GM18519 (cell line): ENCODE data around the gene PLCG1.
A peak's percentile ranks its signal among the peaks of the same experiment; 100 is the strongest.
"Not testable (repeated sequence)": the region's sequence is repeated elsewhere in the genome, so short reads cannot be mapped to it uniquely, and the experiment has no call there.

ENCODE experiments used
- ATAC-seq: cut with Tn5 transposase; IDR thresholded peaks from one replicate; pipeline ENCODE4 v1.9.1; 2021; ENCODE audit warnings: mild to moderate bottlenecking, moderate library complexity; ENCODE audit not compliant: unreplicated experiment, low FRiP score

Gene PLCG1

DNA sequence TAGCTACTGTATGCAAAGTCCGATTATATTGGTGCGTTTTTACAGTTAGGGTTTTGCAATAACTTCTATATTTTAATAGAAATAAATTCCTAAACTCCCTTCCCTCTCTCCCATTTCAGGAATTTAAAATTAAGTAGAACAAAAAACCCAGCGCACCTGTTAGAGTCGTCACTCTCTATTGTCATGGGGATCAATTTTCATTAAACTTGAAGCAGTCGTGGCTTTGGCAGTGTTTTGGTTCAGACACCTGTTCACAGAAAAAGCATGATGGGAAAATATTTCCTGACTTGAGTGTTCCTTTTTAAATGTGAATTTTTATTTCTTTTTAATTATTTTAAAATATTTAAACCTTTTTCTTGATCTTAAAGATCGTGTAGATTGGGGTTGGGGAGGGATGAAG is 13.7 kb upstream of the PLCG1 start:
- ATAC-seq = no peak

DNA sequence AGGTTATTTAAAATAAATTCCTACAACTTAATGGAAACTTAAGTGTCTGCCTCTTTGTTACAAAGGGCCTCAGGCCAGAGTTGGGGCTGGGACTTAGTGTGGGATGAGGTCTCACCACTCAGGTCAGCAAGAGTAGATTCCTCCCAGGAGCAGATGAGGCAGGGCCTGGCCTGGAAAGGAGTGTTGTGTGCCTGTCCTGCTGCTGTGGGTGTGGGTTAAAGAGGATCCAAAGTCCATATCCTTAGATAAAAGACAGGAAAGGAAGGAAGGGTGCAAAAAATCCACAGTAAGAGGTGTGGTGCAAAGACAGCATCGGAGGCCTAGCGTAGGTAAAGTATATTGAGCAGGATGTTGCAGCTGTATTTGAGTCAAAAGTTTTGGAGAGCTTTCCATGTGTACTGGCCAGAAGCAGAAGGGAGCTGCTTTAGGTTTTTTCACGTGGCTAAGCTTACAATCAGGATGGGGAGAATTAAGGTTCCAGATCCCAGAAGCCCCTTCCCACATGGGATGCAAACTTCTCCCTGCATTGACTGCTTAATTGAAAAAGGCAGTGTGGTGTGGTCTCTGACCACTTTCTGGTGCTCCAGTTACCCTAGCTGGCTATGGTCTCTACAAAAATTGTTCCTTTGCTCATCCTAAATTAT is 12.8 kb upstream of the PLCG1 start:
- no peak for ATAC-seq

DNA sequence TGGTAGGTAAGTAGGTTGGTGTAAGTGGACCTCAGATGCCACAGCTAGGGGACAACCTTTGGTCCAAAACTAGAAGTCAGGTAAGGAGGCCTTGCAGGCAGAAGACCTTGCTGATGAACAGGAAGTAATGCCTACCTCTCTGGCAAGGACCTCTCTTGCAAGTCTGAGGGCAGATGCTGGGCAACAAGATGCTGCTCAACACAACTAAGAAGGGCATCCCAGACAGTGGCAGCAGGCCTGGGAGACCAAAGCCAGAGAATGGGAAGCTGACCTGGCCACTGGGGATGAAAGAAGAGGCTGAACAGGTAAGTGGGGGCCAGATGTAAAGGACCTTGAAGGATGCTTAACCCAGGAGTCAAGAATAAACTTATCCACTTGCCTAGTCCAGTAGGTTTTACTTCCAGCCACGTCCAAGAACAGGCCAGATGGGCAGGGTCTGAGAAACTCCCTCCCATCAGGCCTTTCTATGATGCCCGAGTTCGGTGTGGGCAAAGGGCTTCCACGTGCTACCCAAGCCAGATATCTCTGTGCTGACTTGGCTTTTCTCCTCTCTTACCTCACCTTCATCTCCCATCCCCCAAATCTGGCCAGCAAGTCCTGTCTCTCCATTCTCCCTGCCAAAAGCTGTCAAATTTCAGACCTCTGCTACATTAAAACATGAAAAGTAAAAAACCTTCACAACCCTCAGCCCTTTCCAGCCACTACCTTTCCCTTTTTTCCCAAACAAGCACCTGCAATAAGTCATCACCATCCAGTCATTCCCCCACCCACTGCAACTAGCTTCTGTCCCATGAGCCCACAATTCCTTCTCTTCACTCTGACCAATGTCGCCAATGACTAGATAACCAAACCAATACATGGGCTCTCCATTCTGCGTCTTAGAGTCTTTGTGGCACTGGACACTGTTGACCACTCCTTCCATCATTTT is 11.5 kb upstream of the PLCG1 start:
- ATAC-seq = no peak

DNA sequence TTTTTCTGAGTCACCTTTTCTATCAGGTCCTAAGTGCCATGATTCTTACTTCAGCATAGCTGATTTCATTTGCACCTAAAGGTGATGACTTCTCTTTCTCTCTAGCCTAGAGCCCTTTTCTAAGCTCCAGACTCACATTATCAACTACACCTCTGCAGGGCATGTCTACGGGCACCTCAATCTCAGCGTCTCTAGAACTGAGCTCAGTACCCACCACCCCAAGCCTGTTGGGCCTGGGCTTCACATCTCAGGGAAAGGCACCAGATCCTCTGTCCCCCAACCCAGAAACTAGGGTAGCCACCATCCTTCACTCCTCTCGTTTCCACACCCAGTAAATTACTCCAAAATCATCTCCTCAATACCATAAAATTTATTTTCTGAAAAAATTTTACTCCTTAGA is 10.6 kb upstream of the PLCG1 start:
- ATAC-seq = no peak

DNA sequence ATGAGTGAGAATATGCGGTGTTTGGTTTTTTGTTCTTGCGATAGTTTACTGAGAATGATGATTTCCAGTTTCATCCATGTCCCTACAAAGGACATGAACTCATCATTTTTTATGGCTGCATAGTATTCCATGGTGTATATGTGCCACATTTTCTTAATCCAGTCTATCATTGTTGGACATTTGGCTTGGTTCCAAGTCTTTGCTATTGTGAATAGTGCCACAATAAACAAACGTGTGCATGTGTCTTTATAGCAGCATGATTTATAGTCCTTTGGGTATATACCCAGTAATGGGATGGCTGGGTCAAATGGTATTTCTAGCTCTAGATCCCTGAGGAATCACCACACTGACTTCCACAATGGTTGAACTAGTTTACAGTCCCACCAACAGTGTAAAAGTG is 9.0 kb upstream of the PLCG1 start:
- not testable (repeated sequence) for ATAC-seq

DNA sequence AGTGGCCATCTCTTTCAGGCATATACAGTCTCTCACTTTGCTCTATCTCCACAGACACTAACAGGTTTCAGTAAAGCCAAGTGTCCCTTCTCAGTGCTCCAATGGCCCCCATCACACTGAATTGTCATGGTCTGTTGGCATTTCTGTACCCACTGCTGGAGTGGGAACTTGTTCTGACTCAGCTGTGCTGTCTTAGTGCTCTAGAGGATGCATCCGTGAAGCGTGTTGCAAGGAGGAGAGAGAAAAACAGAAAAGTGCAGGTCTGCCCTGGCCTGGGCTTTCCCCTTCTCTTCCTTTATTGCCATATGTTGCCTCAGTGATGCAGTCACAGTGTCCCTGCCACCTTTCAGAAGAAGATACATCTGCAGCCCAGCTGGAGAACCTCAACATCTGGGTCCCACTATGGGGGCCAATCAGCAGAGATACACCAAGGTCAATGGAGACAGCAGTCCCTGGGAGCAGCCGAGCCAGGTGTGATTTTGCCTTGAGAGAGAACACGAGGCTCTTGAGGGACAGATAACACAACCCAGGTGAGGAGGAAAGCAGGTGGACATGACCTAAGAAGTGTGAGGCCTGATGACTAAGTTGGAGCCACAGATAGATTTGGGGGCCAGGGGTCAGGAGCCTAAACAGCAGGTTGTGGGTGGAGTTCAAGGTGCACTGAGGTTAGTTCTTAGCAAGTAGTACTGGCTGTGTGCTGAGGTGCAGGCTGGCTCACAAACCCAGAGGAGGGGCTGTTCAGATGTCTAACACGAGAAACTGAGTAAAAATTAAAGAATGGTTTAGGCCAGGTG is 5.6 kb upstream of the PLCG1 start:
- no peak for ATAC-seq

DNA sequence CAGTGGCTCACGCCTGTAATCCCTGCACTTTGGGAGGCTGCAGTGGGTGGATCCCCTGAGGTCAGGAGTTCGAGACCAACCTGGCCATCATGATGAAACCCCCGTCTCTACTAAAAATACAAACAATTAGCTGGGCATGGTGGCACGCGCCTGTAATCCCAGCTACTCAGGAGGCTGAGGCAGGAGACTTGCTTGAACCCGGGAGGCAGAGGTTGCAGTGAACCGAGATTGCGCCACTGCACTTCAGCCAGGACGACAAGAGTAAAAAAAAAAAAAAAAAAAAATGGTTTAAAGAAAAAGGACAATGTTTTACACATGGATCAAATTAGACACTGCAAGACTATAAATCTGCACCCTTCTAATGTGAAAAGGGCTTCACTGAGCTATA is 5.0 kb upstream of the PLCG1 start:
- ATAC-seq = not testable (repeated sequence)

DNA sequence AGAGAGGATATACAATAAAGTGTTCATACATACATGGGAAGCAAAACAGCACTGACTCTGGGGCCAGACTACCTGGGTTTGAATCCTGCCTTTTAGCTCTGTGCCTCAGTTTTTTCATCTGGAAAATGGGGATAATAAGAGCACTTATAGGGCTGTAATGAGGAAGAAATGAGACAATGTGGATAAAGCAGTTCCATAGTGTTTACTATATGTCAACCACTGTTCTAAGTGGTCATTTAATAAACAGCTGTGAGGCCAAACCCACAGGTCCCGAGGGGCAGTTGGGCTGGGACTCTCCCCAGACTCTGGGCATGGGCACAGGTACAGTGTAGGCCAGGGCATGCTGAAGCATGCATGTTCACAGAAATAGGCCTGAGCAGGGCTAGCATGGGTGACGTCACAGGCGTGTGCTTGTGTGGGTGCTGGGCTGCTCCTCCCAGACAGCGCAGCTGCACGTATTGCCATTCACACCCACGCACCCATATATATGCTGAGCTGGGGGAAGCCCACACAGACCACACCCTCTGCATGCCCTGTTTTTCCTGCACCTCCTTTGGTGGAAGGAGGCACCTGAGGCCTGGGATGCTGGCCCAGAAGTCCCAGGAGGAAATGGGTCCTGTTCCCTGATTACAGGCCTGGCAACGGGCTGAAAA is 3.5 kb upstream of the PLCG1 start:
- peak; percentile 48 for ATAC-seq

DNA sequence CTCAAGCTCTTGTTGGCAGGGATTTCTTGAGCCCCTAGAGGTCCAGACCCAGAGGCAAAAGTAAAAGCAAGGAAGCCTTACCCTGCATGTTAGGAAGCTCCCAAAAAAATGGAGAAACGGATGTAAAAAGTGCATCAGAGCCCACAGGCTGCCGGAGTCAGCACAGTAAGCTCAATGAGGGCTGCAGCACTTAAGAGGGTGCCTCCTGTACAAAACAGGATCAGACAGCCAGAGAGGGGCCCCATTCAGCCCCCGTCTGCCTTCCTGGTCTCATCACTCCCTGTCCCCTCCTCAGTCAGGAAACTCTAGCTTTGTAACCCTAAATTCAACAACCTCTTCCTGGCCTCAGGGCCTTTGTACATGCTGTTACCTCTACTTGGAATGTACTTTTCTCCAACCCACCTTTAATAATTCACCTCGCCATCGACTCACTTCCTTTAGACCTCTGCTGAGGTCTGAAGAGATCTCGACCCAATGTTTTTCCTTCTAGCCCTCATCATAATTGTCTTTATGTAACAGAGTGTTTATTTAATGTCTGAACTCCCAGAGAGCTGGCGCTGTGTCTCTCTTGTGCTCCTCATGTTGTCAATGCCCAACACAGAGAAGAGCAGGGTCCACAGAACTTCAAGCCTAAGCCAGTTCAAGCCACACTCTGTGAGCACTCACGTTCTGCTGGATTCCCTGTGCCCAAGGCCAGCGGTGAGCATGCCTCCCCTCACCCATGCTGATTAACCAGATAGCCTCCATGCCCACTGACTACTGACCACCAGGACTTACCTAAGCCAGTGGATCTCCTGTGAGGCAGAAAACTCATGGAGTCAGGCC is 2.8 kb upstream of the PLCG1 start:
- no peak for ATAC-seq

DNA sequence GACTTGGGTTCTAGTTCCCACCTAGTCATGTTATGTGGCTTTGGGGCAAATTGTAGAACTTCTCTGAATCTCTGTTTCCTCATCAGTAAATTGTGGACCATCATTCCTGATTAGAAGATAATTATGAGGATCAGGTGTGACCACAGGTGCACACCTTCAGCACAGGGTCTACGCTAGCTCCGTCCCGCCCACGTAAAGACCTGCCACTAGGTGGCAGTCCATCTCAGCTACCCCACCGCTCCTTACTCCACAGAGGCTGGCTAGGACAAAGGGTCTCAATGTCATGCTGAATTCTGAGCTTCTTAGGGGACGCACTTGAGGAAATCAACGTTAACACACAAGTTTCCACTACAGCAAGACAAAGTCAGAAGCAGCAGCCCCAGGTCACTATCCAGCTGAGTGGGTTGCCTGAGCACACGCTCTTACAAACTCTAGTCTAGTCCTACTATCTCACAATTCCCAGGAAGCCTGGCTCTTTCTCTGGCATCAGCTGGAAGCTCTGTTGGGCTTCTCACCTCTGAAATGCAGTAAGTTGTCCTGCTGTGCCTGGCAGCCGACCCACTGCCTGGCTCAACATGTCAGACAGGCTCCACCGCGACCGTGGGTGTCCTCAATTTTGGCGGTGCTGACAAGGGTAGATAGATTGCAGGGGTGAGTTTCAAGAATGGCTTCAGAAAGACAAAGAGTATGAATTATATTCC is 2.0 kb upstream of the PLCG1 start:
- no peak for ATAC-seq

DNA sequence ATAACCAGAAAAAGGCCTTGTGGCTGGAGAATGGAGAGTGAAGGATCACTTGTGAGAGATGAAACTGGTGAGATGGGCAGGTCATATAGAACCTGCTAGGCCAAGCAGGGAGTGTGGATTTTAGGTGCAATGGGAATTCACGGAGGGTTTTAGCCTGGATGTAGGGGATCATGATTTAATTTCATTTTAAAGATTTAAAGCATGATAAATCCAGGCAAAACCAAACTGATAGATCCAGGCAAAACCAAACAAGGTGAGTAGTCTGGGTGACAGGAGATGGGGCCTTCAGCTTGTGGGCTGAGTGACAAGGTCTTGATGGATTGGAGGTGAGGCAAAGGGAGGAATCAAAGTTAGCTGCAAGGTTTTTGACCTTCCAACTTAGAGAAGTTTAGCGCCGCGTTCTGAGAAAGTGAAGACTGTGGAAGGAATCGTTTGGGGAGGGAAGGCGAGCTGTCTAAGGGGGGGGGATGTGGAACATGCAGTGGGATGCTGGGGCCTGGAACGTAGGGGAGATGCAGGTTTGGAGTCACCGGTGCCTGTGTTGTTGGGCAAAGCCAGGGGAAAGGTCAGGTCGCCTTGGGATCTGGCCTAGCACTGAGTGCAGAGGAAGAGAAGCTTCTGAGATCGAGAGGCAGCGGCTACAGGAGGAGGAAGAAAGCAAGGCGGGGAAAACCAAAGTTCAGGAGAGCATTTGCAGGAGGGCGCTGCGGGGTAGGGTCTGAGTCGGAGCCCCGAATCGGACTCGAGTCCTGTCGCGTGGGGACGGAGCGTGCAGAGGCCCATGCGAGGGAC is 1.3 kb upstream of the PLCG1 start:
- ATAC-seq = no peak

DNA sequence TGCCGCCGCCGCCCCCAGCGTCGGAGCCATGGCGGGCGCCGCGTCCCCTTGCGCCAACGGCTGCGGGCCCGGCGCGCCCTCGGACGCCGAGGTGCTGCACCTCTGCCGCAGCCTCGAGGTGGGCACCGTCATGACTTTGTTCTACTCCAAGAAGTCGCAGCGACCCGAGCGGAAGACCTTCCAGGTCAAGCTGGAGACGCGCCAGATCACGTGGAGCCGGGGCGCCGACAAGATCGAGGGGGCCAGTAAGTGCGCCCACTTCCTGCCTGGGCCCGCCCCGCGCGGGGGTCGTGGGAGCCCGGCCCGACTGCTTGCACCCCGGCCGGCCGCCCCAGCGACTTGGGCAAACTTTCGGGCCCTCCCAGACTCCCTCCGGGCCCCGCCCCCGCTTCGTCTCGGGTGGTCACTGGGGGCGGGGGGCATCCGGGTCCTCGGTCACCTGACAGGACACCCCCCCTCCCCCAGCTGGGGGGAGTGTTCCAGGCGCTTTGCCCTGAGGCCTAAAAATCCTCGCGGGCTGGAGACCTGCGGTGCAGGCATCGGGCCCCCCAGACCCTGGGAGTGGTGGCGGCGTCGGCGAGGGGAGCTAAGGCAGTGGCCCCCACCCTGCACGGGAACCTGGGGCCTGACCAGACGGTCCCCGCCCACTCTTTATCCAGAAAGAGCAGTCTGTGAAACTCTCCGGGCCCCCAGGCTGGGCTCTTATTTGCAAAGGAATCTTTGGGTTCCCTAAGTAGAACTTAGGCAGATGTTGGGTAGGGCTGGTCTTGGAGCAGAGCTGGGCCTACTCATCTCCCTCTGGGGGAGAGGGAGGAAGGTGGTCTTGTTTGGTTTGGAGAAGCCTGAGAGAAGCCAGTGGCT is 501 bp downstream of the PLCG1 start:
- peak; percentile 3 for ATAC-seq

DNA sequence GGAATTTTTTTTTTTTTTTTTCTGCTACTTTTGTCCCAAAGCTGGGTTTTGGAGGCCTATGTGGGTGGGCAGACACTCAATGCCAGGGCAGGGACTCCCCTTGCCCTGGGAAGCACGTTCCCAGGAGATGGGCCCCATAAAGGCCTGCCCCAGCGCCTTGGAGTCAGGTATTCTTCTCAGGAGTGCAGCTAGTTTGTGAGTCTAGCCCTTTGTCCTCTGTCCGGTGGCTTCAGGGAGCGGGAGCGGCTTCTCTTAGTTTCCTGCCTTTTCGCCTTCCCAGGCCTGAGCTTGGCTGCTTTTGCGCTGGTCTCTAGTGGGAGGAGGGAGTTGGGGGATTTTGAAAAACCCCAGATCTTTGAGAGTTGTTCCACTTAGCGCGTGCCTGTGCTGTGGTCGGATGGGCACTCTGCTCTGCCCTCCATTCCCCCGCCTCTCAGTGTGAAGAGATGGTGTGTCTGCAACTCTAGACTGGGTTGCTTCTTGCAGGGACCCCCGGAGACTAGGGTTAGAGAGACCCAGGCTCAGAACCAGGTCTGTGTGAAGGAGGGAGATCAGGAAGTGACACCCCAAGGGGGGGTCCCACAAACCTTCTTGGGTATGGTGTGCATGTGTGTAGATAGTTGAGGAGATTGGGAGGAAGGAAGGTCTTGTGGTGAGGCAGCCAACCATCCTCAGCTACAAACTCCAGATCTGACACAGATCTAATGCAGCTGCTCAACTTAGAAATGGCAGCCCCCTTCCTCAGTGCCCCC is 1.3 kb downstream of the PLCG1 start:
- ATAC-seq = no peak

DNA sequence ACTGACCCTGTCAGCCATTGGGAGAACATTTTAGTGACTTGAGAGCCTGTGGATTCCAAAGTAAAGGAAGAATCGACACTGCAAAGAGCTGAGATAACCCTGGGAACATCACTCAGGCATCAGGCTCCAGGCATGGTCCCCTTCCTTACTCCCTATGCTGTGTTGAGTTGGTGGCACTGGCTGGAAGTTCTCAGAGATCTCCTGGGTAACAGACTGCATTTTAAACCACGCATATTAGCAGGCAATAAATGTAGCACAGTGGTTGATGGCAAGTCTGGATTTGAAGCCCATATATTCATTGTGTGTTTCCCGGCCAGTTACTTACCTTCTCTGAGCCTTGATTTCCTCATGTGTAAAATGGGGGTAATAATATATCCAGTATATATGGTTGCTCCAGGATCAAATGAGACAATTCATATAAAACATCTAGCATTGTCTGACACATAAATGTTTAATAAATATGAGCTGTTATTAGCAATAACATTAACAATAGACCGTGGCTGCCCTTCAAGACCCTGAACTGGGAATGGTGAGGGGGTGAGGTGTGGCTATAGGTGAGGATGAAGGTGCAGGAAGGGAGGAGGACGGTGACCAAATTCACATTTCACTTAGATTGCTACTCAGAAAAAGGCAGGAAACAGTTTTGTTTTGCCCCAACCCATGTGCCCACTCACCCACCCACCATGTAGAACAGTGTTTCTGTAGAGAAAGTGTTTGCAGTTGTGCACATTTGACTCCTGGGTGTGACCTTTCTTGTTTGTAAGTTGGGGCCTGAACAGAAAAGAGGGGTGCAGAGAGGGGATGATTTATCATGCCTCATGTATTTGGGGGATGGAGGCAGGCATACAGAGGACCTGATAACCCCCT is 2.1 kb downstream of the PLCG1 start:
- no peak for ATAC-seq

DNA sequence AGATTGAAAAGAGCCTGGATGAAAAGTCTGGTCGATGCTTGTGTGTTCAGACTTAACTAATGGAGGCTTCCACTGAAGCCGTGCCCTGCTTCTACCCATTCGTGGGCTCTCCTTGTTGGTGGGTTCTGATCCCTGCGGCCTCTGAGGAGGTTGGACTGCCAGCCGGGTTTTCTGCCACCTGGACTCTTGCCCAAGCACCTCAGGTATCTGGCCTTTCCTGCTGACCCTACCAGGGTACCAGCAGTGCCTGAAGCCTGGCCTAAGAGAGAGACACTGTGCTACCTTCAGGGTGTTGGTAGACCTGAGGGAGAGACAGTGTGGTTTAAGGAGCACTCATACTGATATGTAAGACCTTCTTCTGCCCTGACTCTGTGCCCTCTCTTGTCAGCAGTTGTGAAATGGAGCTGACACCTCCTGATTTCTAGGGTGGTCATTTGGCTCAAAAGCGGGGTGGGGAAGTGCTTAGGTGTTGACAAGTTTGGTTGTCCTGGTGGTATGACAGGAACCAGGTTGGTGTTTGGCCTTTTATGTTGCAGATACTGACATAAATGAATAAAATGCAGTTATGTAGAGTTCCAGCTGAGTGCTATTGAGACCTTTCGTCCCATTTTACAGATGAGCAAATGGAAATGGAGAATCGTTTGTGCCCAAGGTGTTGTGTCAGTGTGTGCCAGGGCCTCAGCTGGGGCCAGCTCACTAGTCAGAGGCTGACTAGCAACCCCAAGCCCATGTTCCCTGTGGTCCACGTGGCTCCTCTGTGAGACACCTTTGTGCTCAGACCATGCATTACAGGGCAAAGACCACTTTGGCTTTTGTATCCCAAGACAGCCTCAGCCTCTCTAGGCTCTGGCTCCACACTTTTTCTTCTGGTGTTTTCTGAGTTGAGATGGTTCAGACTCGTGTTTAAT is 3.1 kb downstream of the PLCG1 start:
- no peak for ATAC-seq
